T-helper 1 cell treated with Interleukin-12 subunit alpha and Interleukin-12 subunit beta and Interleukin-4 antibody, amounts not matched to agents 30 μg/mL and 1 μg/mL, for 36 hours (primary cell): ENCODE results near the gene STARD3.

Experiments
- H3K27ac Mint-ChIP-seq: one replicate; pipeline ENCODE4 v1.8.0; 2021; ENCODE audit warnings: mild to moderate bottlenecking, mixed read lengths
- H3K27me3 Mint-ChIP-seq: one replicate; pipeline ENCODE4 v1.8.0; 2021; ENCODE audit warnings: low read depth, mixed read lengths
- H3K36me3 Mint-ChIP-seq: one replicate; pipeline ENCODE4 v1.8.0; 2021; ENCODE audit warnings: low read depth, mixed read lengths
- H3K4me1 Mint-ChIP-seq: one replicate; pipeline ENCODE4 v1.8.0; 2021; ENCODE audit warnings: low read depth, mixed read lengths
- H3K4me3 Mint-ChIP-seq: one replicate; pipeline ENCODE4 v1.8.0; 2021; ENCODE audit warnings: mild to moderate bottlenecking, moderate library complexity, mixed read lengths
- H3K9me3 Mint-ChIP-seq: one replicate; pipeline ENCODE4 v1.8.0; 2021; ENCODE audit warnings: mixed read lengths

The STARD3 gene

GRCh38 chr17:39600288-39600996 lies 36.5 kb upstream of the STARD3 start:
- Mint-ChIP-seq H3K36me3 (peaks cover 3% of the 10 kb centered on the region), H3K4me1 (peaks cover 6% of the 10 kb centered on the region), H3K27ac (no peak overlapping the region), H3K9me3 (no peaks in the 10 kb centered on the region), H3K27me3 (peaks cover 96% of the 10 kb centered on the region), H3K4me3 (no peak overlapping the region)

DNA sequence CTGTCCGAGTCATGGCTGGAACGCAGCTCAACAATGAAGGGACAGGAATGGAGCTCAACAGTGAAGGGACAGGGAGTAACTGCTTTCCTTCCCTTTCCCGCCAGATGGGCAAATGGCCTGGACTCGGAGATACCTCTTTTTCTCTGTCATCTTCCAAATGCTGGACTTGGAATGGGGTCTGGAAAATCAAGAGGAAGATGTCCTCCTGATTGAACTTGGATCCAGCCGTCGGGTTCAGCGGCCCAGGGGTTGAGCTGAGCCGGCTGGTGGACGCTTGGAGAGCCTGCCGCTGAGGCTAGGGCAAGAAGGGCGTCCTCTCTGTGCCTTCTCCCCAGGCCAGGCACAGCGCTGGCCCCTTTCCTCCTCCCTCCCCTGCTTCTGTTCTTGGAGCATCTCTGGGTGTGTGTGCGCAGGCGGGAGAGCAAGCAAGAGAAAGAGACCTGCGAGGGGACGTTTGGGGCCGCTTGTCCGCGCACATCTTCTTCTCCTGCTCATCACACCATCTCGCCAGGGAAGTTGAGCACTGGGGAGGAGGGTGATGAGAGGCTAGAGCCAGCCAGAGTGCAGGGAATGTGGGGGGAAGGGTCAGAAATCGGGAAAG lies 35.8 kb upstream of the STARD3 start:
- no peaks in the 10 kb centered on the region for H3K9me3 Mint-ChIP-seq
- H3K4me3 Mint-ChIP-seq = no peak overlapping the region
- peaks cover 94% of the 10 kb centered on the region for H3K27me3 Mint-ChIP-seq
- H3K27ac Mint-ChIP-seq = no peak overlapping the region
- peaks cover 6% of the 10 kb centered on the region for H3K4me1 Mint-ChIP-seq
- H3K36me3 Mint-ChIP-seq = peaks cover 2% of the 10 kb centered on the region

GRCh38 chr17:39601758-39602532 lies 35.0 kb upstream of the STARD3 start:
- H3K36me3 Mint-ChIP-seq = no peaks in the 10 kb centered on the region
- H3K9me3 Mint-ChIP-seq = no peaks in the 10 kb centered on the region
- no peak overlapping the region for H3K4me3 Mint-ChIP-seq
- no peak overlapping the region for H3K27ac Mint-ChIP-seq
- peaks cover 6% of the 10 kb centered on the region for H3K4me1 Mint-ChIP-seq
- peaks cover 91% of the 10 kb centered on the region for H3K27me3 Mint-ChIP-seq

DNA sequence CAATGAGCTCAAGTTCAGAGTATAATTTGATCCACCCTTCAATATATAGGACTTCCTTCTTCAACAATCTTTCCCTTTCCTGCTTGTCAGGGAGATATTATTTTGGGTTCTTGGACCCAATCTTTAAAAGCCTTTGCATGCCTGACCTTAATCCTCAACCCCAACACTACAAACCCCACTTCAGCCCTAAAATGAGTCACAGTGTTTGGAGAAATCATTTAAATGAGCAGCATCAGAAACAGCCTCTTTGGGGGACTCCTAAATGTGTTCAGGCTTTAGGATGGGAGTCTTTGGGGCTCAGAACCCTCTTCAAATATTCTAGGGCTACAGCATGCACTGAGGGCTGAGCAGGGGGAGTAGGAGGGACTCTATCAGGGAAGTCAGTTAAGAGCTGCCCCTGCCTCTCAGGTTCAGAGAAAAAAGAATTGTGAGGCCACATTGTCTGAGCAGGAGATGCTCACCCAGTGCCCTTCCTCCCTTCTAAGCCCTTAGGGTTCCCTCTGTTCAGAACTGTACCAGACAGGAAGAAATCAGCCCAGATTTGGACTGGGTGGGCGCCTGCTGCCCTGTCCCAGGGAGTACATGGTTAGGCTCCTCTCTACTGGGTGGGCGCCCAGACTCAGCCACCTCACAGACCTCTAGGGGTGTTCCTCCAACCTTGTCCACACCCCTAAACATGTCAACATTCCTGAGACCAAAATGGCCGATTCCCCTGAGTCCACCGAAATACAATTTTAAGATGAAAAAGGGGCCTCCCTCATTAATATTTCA lies 34.2 kb upstream of the STARD3 start:
- no peaks in the 10 kb centered on the region for H3K9me3 Mint-ChIP-seq
- no peak overlapping the region for H3K4me3 Mint-ChIP-seq
- H3K36me3 Mint-ChIP-seq = no peaks in the 10 kb centered on the region
- no peak overlapping the region for H3K27ac Mint-ChIP-seq
- peaks cover 89% of the 10 kb centered on the region for H3K27me3 Mint-ChIP-seq
- H3K4me1 Mint-ChIP-seq = peaks cover 6% of the 10 kb centered on the region

DNA sequence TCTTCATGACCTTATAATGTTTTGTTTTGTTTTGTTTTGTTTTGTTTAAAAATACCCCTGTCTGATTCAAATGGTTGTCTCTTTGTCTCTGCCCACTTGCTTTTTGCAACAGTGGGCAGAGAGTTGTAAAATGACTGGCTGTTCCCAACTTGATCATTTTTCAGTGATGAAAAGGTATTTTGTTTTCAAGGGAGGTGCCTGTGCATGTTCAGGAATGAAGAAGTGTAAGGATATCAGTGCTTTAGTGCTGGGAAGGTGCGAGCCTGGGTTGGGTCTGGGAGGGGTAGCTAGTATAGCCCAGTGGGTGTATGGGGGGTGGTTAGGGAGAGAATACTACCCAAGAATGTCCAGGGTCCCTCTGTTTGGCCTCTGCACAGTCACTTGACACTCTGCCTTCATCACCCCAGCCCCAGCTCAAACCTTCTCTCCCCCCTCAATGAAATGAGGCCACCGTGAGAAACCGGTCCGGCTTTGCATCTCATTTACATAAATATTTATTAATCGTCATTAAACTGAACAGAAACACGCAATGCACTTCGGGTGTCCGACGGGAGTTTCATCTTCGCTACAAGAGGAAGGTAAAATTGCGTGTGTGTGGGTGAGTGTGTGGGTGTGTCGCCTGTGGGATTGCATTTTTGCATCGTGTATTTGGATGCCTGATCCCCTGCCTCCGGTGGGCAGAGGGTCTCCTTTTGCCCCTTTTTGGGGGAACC lies 33.5 kb upstream of the STARD3 start:
- peaks cover 86% of the 10 kb centered on the region for H3K27me3 Mint-ChIP-seq

GRCh38 chr17:39604911-39605491 lies 31.9 kb upstream of the STARD3 start:
- no peaks in the 10 kb centered on the region for H3K36me3 Mint-ChIP-seq
- H3K4me3 Mint-ChIP-seq = no peak overlapping the region
- H3K9me3 Mint-ChIP-seq = no peaks in the 10 kb centered on the region
- H3K27ac Mint-ChIP-seq = peak overlapping the region; percentile 45
- H3K27me3 Mint-ChIP-seq = peaks cover 82% of the 10 kb centered on the region
- peaks cover 6% of the 10 kb centered on the region for H3K4me1 Mint-ChIP-seq

More for the DNA sequence above, 33.5 kb upstream of the STARD3 start:
- Mint-ChIP-seq H3K36me3 (no peaks in the 10 kb centered on the region), H3K9me3 (no peaks in the 10 kb centered on the region), H3K4me1 (peaks cover 6% of the 10 kb centered on the region), H3K27ac (peak overlapping the region; percentile 14), H3K4me3 (no peak overlapping the region)

GRCh38 chr17:39605492-39606433 lies 31.2 kb upstream of the STARD3 start:
- Mint-ChIP-seq H3K27ac (no peak overlapping the region), H3K4me3 (no peak overlapping the region), H3K27me3 (peaks cover 77% of the 10 kb centered on the region), H3K9me3 (no peaks in the 10 kb centered on the region), H3K36me3 (no peaks in the 10 kb centered on the region), H3K4me1 (peaks cover 6% of the 10 kb centered on the region)

DNA sequence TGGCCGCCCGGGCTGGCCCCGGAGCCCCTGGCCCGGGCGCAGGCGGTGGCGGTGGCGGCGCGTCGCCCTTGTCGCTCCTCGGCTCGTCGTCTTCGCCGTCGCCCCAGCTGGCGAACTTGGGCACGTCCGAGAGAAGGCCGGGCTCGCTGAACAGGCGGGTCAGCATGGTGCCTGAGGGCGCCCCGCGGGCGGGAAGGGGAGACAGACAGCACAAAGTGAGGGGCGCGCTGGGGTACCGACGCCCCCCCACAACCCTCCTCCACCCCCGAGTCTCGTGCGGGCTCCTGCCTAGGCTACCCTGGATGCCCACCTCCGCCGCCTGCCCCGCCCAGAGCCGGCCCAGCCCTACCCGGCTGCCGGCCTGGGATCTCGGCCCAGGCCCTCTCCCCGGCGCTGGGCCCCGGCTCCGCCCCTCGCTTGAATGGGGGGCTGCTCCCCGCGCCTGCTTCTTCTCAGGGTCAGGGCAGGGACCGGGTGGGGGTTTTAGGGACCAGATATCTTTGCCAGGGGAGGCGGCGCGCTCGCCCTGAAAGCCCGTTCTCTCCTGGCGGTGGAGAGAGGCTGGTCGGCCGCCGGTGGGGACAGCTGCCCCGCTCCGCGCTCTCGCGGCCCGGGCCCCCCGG lies 30.4 kb upstream of the STARD3 start:
- Mint-ChIP-seq H3K27me3 (peaks cover 77% of the 10 kb centered on the region), H3K4me3 (no peak overlapping the region), H3K36me3 (no peaks in the 10 kb centered on the region), H3K9me3 (no peaks in the 10 kb centered on the region), H3K4me1 (peaks cover 6% of the 10 kb centered on the region), H3K27ac (no peak overlapping the region)

GRCh38 chr17:39607057-39607850 lies 29.7 kb upstream of the STARD3 start:
- no peaks in the 10 kb centered on the region for H3K9me3 Mint-ChIP-seq
- H3K27ac Mint-ChIP-seq = no peak overlapping the region
- H3K4me1 Mint-ChIP-seq = peaks cover 6% of the 10 kb centered on the region
- H3K4me3 Mint-ChIP-seq = no peak overlapping the region
- H3K36me3 Mint-ChIP-seq = no peaks in the 10 kb centered on the region
- peaks cover 70% of the 10 kb centered on the region for H3K27me3 Mint-ChIP-seq

GRCh38 chr17:39607851-39608130 lies 29.2 kb upstream of the STARD3 start, which contains the start of gene NEUROD2:
Gene NEUROD2, minus strand, starts transcription at chr17:39607920. Its CDS starts 1,321 bp downstream, at chr17:39606599.
- Mint-ChIP-seq H3K36me3 (no peaks in the 10 kb centered on the region), H3K4me3 (no peak within 1 kb of the TSS), H3K27ac (no peak within 1 kb of the TSS), H3K4me1 (peaks cover 6% of the 10 kb centered on the region), H3K27me3 (peaks cover 66% of the 10 kb centered on the region), H3K9me3 (no peaks in the 10 kb centered on the region)

- Mint-ChIP-seq H3K36me3 (no peaks in the 10 kb centered on the region), H3K4me3 (no peak overlapping the region), H3K27ac (no peak overlapping the region), H3K4me1 (peaks cover 5% of the 10 kb centered on the region), H3K27me3 (peaks cover 65% of the 10 kb centered on the region), H3K9me3 (no peaks in the 10 kb centered on the region)
Observed at GRCh38 chr17:39608142-39608981, 28.6 kb upstream of the STARD3 start.
